ENCODE measurements around the gene ASTN2. TPM values are rescaled to one million over a fixed set of nuclear protein-coding genes. Genes with fewer than 3 reads are reported as not detected.

ASTN2 gene
- total RNA-seq, 1 experiment from 2014 or later, result 8.0 TPM

- Histone ChIP-seq H3K4me3 (no peak overlapping the region), H3K36me3 (no peaks in the 10 kb centered on the region), H3K9me3 (no peaks in the 10 kb centered on the region), H3K27me3 (0 out of 2 replicates have a peak, but pooled peaks cover 6% of the 10 kb centered on the region)
- DNase-seq, result peak; percentile 27
Observed at GRCh38 chr9:117034866-117035265, 380.0 kb downstream of the ASTN2 start.

DNA sequence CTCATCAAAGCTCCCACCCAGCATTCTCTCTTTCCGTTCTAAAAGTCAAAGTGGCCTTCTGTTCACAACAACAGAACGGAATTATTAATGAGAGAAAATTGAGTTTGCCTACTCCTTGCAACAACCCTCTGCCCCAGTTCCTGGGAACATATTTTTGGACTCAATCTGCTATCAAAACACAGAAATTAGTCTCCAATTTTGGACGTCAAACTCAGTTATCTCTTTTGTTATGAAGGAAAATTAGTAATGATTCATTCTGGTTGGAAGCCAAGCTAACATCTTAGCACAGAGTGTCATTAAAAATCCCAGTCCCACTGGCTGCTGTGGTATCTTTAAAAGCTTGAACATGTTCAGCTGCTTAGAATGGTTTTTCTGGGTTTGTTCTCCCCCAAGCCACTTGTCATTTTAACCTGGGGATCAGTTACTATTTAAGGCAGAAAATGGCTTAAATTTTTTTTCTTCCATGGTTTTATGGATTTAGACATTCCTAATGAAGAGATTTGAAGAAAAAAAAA lies 384.5 kb downstream of the ASTN2 start:
- H3K4me3 ChIP-seq, result no peak overlapping the region
- DNase-seq, result no peak
- H3K27me3 ChIP-seq, result no peaks in the 10 kb centered on the region
- no peaks in the 10 kb centered on the region for H3K36me3 ChIP-seq
- H3K9me3 ChIP-seq, result no peaks in the 10 kb centered on the region

DNA sequence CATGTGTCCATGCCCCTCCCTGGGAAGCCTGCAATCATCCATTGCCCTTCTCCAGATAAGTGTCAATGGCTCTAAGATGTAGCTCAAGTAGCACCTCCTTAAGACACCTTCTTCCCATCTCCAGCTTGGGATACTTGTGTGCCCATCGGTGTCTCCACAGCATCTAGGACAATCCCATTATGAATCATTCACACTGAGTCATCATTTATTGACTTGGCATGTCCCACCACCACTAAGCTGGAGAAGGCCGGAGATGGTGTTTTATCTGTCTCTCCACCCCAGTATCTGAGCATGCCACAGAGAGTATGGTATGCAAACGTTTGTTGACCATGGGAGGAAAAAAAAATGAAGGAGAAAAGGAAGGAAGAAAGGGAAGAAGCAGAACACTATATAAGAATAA lies 385.5 kb downstream of the ASTN2 start:
- DNase-seq, result peak; percentile 9
- Histone ChIP-seq H3K27me3 (no peaks in the 10 kb centered on the region), H3K36me3 (no peaks in the 10 kb centered on the region), H3K9me3 (no peaks in the 10 kb centered on the region), H3K4me3 (no peak overlapping the region)

GRCh38 chr9:117028103-117028858 lies 386.6 kb downstream of the ASTN2 start:
- DNase-seq, result peak; percentile 72
- H3K9me3 ChIP-seq, result no peaks in the 10 kb centered on the region
- H3K27me3 ChIP-seq, result no peaks in the 10 kb centered on the region

DNA sequence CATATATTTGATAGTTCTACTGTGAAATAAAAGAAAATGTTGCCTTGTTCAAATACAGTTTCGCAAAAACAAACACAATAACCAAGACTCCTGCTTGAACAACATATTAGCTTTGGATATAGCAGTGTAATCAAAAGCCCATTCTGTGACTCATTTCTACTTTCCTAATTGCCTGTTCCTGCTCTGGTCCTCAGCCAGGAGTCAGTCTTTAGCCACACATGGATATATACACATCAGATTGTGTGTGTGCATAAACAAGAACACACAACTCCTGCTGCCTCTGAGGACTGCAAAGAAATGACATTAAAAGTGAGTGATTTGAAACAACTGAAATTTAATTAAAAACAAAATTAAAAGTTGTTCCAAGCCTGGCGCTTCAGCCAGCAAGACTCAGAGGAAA lies 393.0 kb downstream of the ASTN2 start:
- no peak overlapping the region for H3K4me3 ChIP-seq
- no peak for DNase-seq

More at GRCh38 chr9:117028103-117028858, 386.6 kb downstream of the ASTN2 start:
- Histone ChIP-seq H3K36me3 (no peaks in the 10 kb centered on the region), H3K4me3 (no peak overlapping the region)

DNA sequence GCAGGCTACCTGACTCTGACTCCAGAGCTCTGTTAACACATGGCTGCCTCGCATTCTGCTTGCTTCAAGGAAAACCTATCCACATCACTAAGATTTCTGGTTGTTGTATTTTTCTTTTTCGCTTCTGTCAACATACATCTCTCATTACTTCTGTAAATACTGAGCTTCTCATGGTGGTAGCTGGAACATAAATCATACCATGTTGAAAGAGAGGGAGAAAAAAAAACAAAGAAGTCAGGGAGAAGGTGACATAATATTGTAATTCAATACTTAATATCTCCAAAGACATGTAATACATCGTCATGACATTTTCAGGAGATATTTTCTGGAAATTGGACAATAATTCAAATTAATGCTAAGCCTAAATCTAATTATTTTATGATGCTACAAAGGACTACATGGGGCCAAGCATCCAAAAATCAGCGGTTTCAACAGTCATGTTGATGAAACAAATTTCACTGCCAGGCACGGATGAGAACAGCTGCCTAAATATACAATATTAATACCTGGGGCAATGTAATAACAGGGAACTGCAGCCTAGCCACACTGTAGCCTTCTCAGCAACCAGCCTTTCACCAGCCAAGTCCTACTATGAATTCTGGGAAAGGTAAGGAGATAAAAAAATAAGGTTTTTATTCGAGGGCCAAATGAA lies 395.8 kb downstream of the ASTN2 start:
- Histone ChIP-seq H3K4me3 (no peak overlapping the region), H3K9me3 (no peaks in the 10 kb centered on the region), H3K27me3 (no peaks in the 10 kb centered on the region; the same call in 1 of the 2 replicates), H3K36me3 (no peaks in the 10 kb centered on the region)
- no peak for DNase-seq

More for the DNA sequence above, 393.0 kb downstream of the ASTN2 start:
- no peaks in the 10 kb centered on the region for H3K27me3 ChIP-seq
- no peaks in the 10 kb centered on the region for H3K36me3 ChIP-seq
- H3K9me3 ChIP-seq, result no peaks in the 10 kb centered on the region

DNA sequence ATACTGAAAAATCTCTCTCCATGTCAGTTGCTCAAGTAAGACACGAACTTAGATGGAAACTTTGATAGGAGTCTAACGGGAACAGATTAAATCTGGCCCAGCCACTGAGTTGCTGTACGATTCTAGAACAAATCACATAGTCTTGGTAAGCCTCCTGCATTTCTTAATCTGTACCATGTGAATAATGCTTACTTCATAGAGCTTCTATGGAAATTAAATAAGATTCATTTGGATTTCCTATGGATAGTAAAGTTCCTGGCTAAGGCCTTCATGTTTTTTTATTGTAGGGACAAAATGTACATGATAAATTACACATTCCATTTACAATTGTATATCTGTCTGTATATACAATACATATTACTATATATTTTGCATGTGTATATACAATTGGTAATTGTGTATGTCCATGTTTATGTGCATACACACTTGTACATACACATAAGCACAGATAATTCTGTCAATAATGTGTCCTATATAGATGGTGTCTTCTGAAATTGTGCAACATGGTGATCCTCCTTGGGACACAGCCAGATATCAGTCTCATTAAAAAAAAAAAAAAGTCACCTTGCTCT lies 397.4 kb downstream of the ASTN2 start:
- Histone ChIP-seq H3K9me3 (no peaks in the 10 kb centered on the region), H3K27me3 (no peaks in the 10 kb centered on the region; the same call in 1 of the 2 replicates), H3K36me3 (no peaks in the 10 kb centered on the region), H3K4me3 (no peak overlapping the region)
- DNase-seq, result no peak

- no peaks in the 10 kb centered on the region for H3K36me3 ChIP-seq
- H3K27me3 ChIP-seq, result no peaks in the 10 kb centered on the region; the same call in 1 of the 2 replicates
- DNase-seq, result no peak
- no peak overlapping the region for H3K4me3 ChIP-seq
- H3K9me3 ChIP-seq, result no peaks in the 10 kb centered on the region
Observed at GRCh38 chr9:117014061-117014460, 400.8 kb downstream of the ASTN2 start.

GRCh38 chr9:117013440-117013995 lies 401.3 kb downstream of the ASTN2 start:
- no peak for DNase-seq
- Histone ChIP-seq H3K36me3 (no peaks in the 10 kb centered on the region), H3K27me3 (no peaks in the 10 kb centered on the region; the same call in 1 of the 2 replicates), H3K4me3 (no peak overlapping the region), H3K9me3 (no peaks in the 10 kb centered on the region)

DNA sequence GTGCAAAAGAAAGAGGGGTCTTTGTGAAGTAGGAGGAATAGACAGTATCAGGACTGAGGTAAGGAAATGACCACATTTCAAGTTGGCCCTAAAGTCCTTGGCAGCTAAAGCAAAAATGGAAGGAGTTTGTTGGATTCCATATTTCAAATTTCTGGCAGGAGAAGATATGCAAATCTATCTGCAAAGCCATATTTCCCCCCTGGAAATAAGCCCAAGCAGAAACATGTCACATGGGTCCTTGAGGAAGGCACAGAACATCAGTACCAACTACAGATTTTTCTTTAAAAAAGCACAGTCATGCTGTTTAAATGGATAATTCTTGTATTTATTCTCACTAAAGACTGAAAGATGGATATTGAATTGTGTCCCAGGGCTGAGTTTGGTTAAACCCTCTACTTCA lies 404.8 kb downstream of the ASTN2 start:
- H3K36me3 ChIP-seq, result no peaks in the 10 kb centered on the region
- no peak for DNase-seq
- no peaks in the 10 kb centered on the region; the same call in 1 of the 2 replicates for H3K27me3 ChIP-seq
- H3K9me3 ChIP-seq, result no peaks in the 10 kb centered on the region
- no peak overlapping the region for H3K4me3 ChIP-seq

DNA sequence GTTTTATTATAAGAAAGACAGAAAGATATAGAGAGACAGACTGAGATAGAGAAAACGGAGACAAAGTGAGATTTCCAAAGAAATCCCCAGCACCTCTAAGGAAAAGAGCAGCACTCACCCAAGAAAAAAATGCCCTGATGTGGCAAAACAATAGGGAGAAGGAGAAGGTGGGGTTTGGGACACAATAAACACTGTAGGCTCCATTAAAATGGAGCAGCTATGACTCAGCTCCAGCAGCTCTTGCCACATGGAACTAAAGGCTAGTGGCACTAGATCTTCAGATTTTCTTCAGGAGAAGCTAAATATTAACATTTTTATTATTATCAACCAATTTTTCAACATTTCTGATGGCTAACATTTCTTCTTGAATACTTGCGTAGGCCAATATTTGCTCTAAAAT lies 406.0 kb downstream of the ASTN2 start:
- no peaks in the 10 kb centered on the region for H3K36me3 ChIP-seq
- no peak overlapping the region for H3K4me3 ChIP-seq
- no peak for DNase-seq
- no peaks in the 10 kb centered on the region for H3K27me3 ChIP-seq
- H3K9me3 ChIP-seq, result no peaks in the 10 kb centered on the region

DNA sequence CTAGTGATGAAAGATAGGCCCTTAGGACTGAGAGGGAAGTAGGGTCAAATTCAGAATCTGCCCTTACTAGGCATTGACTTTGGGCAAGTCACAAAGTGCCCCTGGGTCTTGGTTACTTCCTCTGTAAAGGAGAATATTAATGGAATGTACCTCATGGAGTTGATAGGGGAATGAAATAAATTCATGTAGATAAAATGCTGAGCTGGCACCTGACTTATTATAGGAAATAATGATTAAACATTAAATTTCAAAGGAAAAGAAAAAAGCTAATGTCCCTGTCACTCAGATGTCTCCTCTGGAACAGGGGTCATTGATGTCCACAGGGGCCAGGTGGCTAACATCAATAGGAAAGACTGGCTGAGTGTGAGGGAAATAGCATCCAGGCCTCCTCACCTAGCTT lies 406.4 kb downstream of the ASTN2 start:
- no peaks in the 10 kb centered on the region for H3K9me3 ChIP-seq
- no peak for DNase-seq

DNA sequence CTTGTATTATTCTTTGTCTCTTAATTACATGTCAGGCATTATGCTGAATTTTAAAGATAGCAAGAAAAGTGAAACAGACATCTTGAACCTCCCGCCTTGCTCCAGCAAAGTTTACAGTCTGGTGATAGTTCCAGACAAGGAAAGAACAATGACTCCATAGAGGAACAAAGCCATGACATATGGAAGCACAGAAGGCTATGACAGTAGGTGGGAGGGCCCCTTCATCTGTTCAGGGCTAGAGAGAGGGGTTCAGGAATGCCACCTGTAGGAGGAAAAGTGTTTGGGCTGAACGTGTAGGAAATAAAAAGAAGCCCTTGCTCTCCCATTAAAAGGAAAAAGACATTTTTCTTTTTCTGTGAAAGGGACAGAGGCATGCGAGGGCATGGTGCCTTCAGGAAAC lies 412.2 kb downstream of the ASTN2 start:
- DNase-seq, result no peak
- Histone ChIP-seq H3K36me3 (no peaks in the 10 kb centered on the region), H3K4me3 (no peak overlapping the region), H3K27me3 (no peaks in the 10 kb centered on the region), H3K9me3 (no peaks in the 10 kb centered on the region)

More for the DNA sequence above, 406.4 kb downstream of the ASTN2 start:
- Histone ChIP-seq H3K27me3 (no peaks in the 10 kb centered on the region), H3K36me3 (no peaks in the 10 kb centered on the region), H3K4me3 (no peak overlapping the region)

DNA sequence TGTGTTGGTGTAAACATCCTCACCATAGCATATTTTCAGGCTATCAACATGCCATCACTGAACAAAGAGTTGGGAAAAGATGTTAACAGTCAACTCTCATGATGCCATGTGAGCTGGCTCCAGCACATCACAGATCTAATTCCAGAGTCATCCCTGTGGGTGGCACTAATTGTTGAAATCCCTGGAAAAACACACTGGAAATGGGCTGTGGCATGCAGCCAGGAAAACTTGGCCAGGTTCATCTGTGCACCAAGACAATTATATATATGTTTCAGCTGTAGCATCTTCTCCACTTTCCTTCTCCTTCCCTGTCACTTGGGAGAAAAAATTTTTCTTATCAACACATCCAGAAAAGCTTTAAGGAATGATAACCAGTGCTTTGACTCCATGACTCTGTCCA lies 414.0 kb downstream of the ASTN2 start:
- H3K36me3 ChIP-seq, result no peaks in the 10 kb centered on the region
- H3K9me3 ChIP-seq, result no peaks in the 10 kb centered on the region; the same call in 1 of the 2 replicates
- no peak for DNase-seq
- H3K4me3 ChIP-seq, result no peak overlapping the region
- no peaks in the 10 kb centered on the region for H3K27me3 ChIP-seq

DNA sequence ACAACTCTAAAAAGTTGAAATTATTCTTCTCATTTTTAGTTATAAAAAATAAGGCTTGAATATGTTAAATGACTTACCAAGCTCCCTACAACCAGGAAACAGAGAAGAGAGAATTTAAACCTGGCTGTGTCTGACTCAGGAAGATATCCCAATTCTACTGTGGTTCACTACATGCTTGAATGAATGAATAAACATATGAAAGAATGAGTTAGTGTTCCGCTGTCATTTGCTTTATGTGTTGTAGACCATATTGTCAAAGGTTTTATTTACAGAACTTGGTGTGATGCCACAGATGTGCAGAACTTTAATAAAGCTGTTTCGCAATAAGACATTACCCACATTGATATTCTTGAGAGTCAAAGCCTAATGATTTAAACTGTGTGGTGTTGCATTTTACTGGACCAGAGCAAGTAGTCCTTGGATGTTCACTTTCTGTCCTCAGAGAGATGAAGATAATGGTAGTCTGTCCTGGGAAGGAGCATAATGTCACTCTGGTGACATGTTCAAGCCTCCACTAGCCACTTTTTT lies 414.6 kb downstream of the ASTN2 start:
- Histone ChIP-seq H3K4me3 (no peak overlapping the region), H3K27me3 (no peaks in the 10 kb centered on the region), H3K36me3 (no peaks in the 10 kb centered on the region), H3K9me3 (no peaks in the 10 kb centered on the region; the same call in 1 of the 2 replicates)
- DNase-seq, result no peak

GRCh38 chr9:116998305-116998704 lies 416.6 kb downstream of the ASTN2 start:
- no peak for DNase-seq
- Histone ChIP-seq H3K27me3 (no peaks in the 10 kb centered on the region), H3K4me3 (no peak overlapping the region), H3K36me3 (no peaks in the 10 kb centered on the region), H3K9me3 (no peaks in the 10 kb centered on the region; the same call in 1 of the 2 replicates)

DNA sequence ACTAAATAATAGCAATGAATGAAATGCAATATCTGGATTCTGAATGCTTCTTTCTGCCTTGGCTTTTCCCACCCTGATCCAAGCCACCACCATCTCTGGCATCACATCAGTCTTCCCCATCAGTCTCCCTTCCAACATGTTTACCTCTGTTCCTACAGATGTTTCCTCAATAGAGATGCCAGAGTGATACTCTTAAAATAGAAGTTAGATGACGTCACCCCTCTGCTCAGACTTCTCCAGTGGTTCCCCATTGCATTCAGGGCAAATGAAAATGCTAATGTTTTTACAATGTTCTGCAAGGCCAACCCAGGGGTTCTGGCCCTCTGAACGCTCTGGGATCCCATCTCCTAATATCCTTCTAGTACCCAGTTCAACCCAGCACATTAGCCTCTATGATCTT lies 422.0 kb downstream of the ASTN2 start:
- no peaks in the 10 kb centered on the region for H3K36me3 ChIP-seq
- no peak overlapping the region for H3K4me3 ChIP-seq
- H3K27me3 ChIP-seq, result no peaks in the 10 kb centered on the region
- no peaks in the 10 kb centered on the region; the same call in 1 of the 2 replicates for H3K9me3 ChIP-seq
- DNase-seq, result no peak
